A375 (cell line): Measurements from ENCODE around the gene ZBTB45. TPM values are rescaled to one million over a fixed set of nuclear protein-coding genes. Genes with fewer than 3 reads are reported as not detected.

Source experiments
- small RNA-seq: library from RNA; depleted of rRNA; stranded (forward); fragments of <200 nt; gene quantifications from one replicate; pipeline ENCODE3, GENCODE V24; 2014
- total RNA-seq: library from RNA; depleted of rRNA; stranded (reverse); fragments of >200 nt; shearing (Covaris generic); gene quantifications from 2 replicates; pipeline ENCODE4 v1.2.3, GENCODE V29; 2014; rRNA removed

Gene ZBTB45
- 13.1 and 15.4 TPM in 2 replicates for total RNA-seq

DNA sequence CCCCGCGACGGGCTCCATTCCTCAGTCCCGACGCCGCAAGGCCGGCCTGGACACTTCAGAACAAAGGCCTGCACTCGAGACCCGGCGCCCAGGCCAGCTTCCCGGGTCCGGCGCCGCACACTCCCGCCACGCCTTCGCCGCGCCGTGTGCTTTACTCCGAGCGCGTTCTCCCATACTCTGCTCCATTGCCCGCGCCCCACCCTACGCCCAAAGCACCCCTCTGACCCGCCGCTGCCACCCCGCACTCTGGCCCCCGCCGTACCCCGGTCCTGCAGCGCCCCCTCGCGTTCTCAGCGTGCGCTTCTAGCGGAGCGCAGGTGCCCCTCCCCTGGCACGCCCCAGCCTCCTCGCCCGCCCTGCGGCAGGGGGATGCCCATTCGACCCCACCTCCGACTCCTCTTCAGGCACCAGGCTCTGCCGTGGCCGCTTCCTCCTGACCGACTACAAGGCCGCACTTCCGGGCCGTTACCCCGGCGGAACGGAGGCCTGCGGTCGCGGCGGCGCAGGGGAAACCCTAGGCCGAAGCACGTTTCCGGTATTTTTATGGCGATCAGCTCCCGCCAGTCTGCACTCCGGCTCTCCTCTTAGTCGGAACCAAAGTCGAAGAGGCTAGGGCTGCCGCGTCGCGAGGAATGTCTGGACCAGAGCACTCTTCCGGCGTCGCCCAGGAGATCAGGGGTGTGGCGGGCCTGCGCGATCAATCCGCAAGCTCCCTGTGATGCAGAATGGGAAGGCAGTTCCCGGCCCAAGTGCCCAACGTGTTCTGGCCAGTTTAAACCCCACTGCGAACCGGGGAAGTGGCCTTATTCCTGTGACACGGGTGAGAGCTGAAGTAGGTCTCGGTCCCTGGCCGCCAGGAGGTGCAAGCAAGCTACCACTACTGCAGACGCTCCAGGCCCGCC is at the start of gene ZBTB45:
TSS of gene ZBTB45 (minus strand) at position 456 of the 902 bp plus-strand sequence. CDS start 2,137 bp downstream, outside the sequence.

DNA sequence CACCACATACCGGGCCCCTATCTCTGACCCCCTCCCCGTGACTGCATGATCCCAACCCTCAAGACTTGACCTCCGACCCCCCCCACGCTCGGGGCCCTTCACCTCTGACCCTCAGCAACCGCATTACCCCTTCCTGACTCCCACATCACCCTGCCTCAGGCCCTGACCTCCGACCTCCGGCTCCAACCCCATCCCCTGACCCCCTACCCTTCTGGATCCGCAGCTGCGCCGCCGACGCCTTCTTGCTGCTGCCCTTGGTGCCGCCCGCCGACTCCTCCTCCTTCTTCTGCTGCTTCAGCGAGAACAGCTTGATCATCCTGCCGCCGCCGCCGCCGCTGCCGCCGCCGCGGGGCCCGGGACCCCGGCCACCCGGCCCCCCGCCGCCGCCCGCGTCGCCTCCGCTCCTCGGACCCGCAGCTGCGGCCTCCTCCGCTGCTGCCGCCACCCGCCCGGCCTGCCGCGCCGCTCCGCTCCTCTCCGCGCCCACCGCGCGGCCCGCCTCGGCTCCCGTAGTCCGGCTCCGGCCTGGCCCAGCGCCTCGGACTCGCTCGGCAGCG is 38.5 kb upstream of the ZBTB45 start, which contains the start of gene UBE2M:
TSS of gene UBE2M (minus strand) at position 546 of the 557 bp plus-strand sequence. CDS start at position 316, 230 bp downstream.

DNA sequence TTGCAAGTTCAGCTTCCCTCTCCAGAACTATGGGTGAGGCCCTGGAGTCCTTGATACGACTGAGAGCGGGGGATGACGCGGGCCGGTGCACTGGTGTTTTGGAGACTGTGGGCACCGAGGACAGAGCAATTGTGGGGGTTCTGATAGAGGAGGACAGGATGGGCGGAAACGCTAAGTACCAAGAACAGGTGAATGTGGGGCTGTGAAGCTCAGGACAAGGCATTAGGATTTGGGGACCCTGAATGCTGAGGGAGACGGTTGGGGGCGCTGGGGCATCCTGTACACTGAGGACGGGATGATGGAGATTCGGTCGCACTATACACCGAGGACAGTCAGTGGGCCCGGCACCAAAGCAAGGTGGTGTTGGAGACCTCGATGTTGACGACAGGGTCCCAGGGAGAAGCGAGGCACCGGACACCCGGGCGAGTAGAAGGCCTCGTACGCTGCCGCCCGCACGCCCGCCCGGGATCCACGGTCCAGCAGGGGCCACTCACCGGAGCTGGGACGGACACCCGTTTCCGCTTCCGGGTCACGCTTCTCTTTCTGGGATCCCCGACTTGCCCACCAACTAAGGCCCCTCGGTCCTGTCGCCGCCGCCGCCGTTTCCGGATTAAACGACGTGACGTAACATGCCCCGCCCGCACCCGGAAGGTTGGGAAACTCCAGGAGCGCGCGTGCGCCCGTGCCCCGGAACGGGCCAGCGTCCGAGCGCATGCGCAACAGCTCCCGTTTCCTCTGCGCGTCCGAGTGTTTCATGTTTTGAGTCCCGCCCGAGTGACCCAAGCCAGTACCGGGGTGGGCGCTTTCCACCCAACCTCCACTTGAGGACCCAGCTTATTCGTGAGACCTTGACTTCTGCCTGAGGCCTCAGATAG is 35.1 kb upstream of the ZBTB45 start, which contains the start of gene CHMP2A:
TSS of gene CHMP2A (minus strand) at position 612 of the 875 bp plus-strand sequence. CDS start 893 bp downstream, outside the sequence.

DNA sequence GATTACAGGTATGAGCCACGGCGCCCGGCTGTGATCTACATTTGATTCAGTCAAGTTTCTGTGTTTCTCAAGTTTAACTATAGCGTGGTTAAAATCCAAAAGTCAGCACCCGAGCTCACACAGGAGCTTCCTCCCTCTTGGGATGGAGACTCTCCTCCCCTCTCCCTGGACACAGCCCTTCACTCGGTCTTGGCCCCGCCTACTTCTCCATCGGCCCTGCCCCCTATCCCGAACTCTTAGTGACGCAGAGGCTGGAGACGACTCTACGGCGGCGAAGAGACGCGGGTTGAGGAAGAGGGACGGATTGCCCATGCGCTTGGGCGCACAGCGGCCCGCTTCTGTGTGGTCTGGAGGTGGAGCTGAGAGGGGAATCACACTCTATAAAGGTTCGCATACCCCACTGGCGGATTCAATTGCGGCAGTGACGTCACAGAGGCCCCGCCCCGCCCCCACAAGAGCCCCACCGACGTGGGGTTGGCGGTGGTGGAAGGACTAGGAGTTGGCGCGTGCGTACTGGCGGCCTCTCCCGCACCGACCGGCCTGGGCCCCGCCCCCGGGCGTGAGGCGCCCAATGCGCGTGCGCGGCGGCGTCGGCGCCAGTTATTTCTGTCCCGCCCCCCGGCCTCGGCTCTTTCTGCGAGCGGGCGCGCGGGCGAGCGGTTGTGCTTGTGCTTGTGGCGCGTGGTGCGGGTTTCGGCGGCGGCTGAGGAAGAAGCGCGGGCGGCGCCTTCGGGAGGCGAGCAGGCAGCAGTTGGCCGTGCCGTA is 24.4 kb upstream of the ZBTB45 start, which contains the start of gene TRIM28:
TSS of gene TRIM28 (plus strand) at position 239 of the 765 bp plus-strand sequence. CDS start 694 bp downstream, outside the sequence.

DNA sequence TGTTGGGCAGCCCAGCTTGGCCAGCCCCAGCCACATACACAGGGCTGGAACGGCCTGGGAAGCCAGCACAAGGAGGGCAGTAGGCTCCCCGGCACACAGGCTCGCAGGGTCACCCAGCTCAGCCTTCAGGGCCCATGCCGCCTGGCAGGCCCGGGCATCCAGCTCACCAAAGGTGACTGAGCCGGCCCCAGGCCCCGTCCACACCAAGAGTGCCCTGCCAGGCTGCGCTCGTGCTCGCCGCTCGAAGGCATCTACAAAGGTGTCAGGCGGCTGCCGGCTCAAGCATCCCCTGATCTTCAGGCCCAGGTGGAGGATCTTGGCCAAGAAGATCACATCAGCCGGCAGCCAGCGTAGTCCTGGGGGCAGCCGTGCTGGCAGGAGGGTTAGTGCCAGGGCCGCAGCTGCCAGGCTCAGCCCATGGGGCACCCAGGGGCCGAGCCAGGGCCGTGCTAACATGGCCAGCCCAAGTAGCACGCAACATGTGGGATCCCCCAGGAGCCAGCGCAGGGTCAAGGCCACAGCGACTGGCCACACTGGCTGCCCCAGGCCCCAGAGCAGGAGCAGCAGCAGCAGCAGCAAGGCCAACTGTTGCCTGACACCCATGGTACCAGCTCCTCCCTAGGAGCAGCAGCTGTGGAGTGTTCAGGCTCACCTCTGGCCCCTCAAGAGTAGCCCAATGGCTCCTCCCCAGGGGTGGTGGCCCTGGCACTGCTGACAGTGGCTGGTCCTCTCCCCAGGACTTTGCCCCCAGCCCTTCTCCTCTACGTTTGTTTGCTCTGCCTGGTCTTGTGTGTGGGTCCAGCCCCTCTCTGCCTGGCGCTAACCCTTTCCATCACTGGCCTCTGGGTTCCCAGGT is 8.0 kb downstream of the ZBTB45 start, which contains the start of gene SLC27A5:
TSS of gene SLC27A5 (minus strand) at position 640 of the 856 bp plus-strand sequence. CDS start at position 603, 37 bp downstream.

DNA sequence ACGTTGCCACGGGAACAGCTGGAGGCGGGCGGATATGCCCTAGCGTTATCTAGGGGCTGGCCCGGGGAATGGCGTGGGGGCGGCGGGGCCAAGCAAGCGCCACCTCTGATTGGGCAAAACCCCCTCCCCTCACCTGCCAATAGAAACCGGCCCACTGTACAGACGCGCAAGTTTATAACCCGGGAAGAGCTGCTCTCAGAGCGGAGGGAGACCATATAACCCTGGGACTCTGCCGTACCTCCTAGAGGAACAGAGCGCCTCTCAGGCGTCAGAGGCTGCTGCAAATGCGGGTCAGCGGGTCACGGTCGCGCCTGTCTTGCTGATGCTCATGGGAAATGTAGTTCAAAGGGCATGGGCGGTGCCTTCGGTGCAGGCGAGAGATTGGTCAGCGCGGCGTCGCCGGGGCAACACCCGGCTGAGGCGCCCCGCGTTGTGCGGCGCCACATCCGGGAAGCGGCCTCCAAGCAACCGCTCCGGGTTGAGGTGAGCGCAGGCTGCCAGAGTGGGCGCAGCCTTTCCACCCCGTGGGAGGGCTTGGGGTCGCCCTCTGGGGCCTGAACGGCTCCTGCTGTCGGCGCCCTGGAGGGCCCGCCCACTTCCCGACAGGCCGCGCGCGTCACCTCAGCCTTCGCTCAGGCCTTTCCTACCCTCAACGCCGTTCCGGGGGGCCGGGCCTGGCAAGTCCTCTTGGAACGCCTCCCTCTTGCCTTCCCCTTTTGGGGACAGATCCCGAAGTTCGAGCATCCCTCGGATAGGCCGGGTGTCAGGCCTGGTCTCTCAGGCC is 43.7 kb downstream of the ZBTB45 start, which contains the start of gene ZNF446:
TSS of gene ZNF446 (plus strand) at position 639 of the 784 bp plus-strand sequence. CDS start 867 bp downstream, outside the sequence.

DNA sequence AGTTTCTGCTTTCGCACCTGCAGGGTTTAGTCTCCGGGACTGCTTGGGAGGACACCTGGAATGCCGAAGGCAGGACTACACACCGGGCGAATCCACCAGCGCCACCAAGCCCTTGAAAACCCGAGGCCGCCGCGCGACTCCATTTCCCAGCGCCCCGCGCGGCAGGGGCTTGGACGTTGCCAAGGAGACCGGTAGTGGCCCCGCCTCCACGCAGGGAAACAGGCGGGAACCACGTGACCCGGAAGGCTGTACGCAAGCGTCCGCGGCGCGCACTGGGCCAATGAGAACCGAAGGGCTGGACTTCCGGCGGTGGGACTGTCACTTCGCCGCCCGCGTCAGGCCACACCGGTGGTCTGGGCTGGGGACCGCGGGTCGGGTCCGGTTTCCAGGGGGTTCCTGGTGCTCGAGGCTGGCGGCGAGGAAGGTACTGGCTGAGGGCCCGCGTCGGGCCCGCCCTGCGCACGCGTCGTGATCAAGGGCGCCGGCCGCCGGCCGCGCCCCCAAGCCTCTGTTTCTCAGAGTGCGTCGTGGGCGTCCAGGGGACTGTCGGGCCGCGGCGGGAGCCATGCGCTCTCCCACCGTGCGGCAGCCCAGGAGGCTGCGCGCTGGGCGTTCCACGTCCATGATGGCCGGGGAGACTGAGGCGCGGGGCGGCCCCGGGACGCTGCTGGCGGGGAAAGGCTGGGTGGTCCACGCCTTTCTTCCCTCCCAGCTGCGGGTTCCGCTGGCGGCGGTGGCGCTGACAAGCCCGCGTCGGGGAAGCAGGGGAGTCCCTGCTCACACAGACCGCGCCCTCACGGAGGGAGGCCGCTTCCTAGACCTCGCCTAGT is 52.6 kb downstream of the ZBTB45 start, which contains the start of gene ZNF324:
TSS of gene ZNF324 (plus strand) at position 321 of the 830 bp plus-strand sequence. CDS start 2,106 bp downstream, outside the sequence.

Small RNA genes within 50 kb of the gene (small RNA-seq; reads per million reads assigned to genes)
- gene MIR6807 = not detected
- not detected for gene RN7SL525P
- gene RN7SL693P = not detected
- gene RNU6-1337P = not detected

Other genes with a start within 250 kb of the ZBTB45 start
- 6.1 and 6.5 TPM in 2 replicates for gene ZNF8, start 240.9 kb downstream of the ZBTB45 start, total RNA-seq
- gene ERVK3-1, start 214.4 kb downstream of the ZBTB45 start, total RNA-seq = 96.2 and 96.7 TPM in 2 replicates
- 2.9 TPM in 2 replicates for gene ZSCAN22, start 192.8 kb downstream of the ZBTB45 start, total RNA-seq
- 13.4 and 31.9 TPM in 2 replicates for gene A1BG, start 166.3 kb downstream of the ZBTB45 start, total RNA-seq
- gene ZNF497, start 157.1 kb downstream of the ZBTB45 start, total RNA-seq = 1.4 and 2.1 TPM in 2 replicates
- gene ZNF837, start 138.8 kb downstream of the ZBTB45 start, total RNA-seq = 5.1 and 6.8 TPM in 2 replicates
- 4,542 and 4,656 TPM in 2 replicates for gene RPS5, start 132.5 kb downstream of the ZBTB45 start, total RNA-seq
- 1.4 and 3.8 TPM in 2 replicates for gene RNF225, start 124.2 kb downstream of the ZBTB45 start, total RNA-seq
- 14.3 and 21.4 TPM in 2 replicates for gene ZNF584, start 111.2 kb downstream of the ZBTB45 start, total RNA-seq
- gene ZNF132, start 79.7 kb downstream of the ZBTB45 start, total RNA-seq = 0.16 and 0.19 TPM in 2 replicates
- 11.7 and 14.8 TPM in 2 replicates for gene ZNF324B, start 68.2 kb downstream of the ZBTB45 start, total RNA-seq
- gene ZNF324, start 52.7 kb downstream of the ZBTB45 start, total RNA-seq = 9.8 and 13.7 TPM in 2 replicates
- 22.6 and 23.1 TPM in 2 replicates for gene ZNF446, start 43.5 kb downstream of the ZBTB45 start, total RNA-seq
- gene SLC27A5, start 7.8 kb downstream of the ZBTB45 start, total RNA-seq = 40.1 and 41.4 TPM in 2 replicates
- 873 and 886 TPM in 2 replicates for gene TRIM28, start 24.3 kb upstream of the ZBTB45 start, total RNA-seq
- 361 and 379 TPM in 2 replicates for gene CHMP2A, start 35.3 kb upstream of the ZBTB45 start, total RNA-seq
- 195 and 207 TPM in 2 replicates for gene UBE2M, start 38.8 kb upstream of the ZBTB45 start, total RNA-seq
- gene MZF1, start 53.5 kb upstream of the ZBTB45 start, total RNA-seq = 39.1 and 41.3 TPM in 2 replicates